T47D (cell line): Measurements from ENCODE around the gene KRTAP1-3.

Source experiments
- DNase-seq, 2 experiments: peaks; one replicate each; pipeline versions ENCODE4 v3.0.0 to v3.0.0-alpha.2; 2011 to 2012; ENCODE audit warnings: low read depth in 1 of 2, low spot score in 1 of 2
- JUND ChIP-seq: IDR thresholded peaks from 2 replicates; pipeline ENCODE4 v1.6.1; 2012; ENCODE audit warnings: low read depth
- in situ Hi-C: cut with HindIII; loops from 2 replicates; pipeline ENCODE4 v1.10.0; 2016; ENCODE audit warnings: low sequenced_read_pairs, low pct_unique_long_range_greater_than_20kb

KRTAP1-3 gene

GRCh38 chr17:40995116-40995515 lies 39.6 kb downstream of the KRTAP1-3 start:
- no peak for TF ChIP-seq JUND
- no peak for DNase-seq
- in situ Hi-C loops, result no loop called here

GRCh38 chr17:40993839-40994238 lies 40.8 kb downstream of the KRTAP1-3 start, which contains the start of gene KRTAP3-3:
TSS of gene KRTAP3-3 (minus strand) at chr17:40994164. CDS start at chr17:40994097, 67 bp downstream.
- TF ChIP-seq JUND, result no peak
- in situ Hi-C loops, result no loop called here
- DNase-seq, result no peak

GRCh38 chr17:40993084-40993483 lies 41.6 kb downstream of the KRTAP1-3 start:
- TF ChIP-seq JUND, result no peak
- DNase-seq, result no peak
- in situ Hi-C loops, result no loop called here

- no peak for TF ChIP-seq JUND
- in situ Hi-C loops, result no loop called here
Measured at GRCh38 chr17:40992666-40993065, 42.0 kb downstream of the KRTAP1-3 start.

DNA sequence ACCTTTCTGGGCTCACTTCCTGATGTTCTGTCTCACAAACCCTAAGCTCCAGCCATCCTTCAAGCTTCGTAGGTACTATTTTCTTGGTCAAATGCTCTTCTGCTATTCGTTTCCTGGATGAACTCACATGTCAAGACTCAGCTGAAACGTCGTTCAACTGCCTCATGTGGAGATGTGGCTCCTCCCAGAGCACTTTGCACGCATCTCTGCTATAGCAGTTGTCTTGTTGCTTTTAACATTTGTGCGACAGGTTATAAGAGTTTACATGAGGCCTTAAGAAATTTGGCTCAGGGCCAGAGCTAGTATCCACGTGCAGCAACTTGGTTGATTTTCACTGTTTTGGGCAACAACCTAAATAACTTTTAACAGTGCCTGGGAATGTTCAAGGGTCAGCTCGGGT lies 47.8 kb downstream of the KRTAP1-3 start:
- TF ChIP-seq JUND, result no peak
- in situ Hi-C loops, result no loop called here
- DNase-seq, result peak in 1 of 2 experiments; percentile 60

More at GRCh38 chr17:40992666-40993065, 42.0 kb downstream of the KRTAP1-3 start:
- DNase-seq, result no peak

GRCh38 chr17:40984226-40984625 lies 50.4 kb downstream of the KRTAP1-3 start, which contains the start of gene KRT40:
TSS of gene KRT40 (minus strand) at chr17:40984326. CDS start at chr17:40984273, 53 bp downstream.
- in situ Hi-C loops, result no loop called here
- DNase-seq, result no peak
- TF ChIP-seq JUND, result no peak
